Gastrocnemius medialis (tissue), 4 donors: ENCODE results near the gene PROM2.

Source experiments
- POLR2A ChIP-seq, 2 donors: fragments of 450-650 bp; IDR thresholded peaks; one replicate each; pipeline ENCODE4 v1.6.1; 2017; ENCODE audit warnings: antibody characterized with exemption in 2 of 2, mild to moderate bottlenecking in 2 of 2, moderate library complexity in 2 of 2
- TF ChIP-seq, protein P1 (sequence below), 5 experiments: fragments of 450-650 bp in 3 of 5; fragments of 200-600 bp in 2 of 5; sonication (generic) in 2 of 5; IDR thresholded peaks in 4 of 5; conservative IDR thresholded peaks in 1 of 5; 1 replicate in 4 of 5; 2 replicates in 1 of 5; pipeline ENCODE4 v1.5.1; 2016 to 2019; ENCODE audit warnings: antibody characterized with exemption in 5 of 5, mild to moderate bottlenecking in 3 of 5, moderate library complexity in 3 of 5

DNA sequence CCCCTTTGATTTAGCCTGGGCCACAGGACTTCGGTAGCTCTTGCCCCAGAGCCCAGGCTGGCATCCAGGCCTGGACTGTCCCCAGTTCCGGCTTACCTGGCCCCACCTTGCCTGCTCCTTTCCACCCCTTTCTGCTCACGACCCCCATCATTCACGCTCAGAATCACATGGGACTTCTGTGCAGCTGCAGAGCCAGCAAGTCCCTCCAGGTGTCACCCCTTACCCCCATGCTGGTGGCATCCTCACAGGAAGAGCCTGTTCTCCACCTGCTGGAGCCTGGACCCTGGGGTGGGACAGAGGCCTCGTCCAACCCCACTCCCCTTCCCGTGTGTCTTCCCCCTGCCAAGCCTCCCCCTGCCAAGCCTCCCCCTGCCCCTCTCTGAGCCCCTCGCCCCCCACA is 15.0 kb downstream of the PROM2 start:
- TF ChIP-seq, protein P1, sequence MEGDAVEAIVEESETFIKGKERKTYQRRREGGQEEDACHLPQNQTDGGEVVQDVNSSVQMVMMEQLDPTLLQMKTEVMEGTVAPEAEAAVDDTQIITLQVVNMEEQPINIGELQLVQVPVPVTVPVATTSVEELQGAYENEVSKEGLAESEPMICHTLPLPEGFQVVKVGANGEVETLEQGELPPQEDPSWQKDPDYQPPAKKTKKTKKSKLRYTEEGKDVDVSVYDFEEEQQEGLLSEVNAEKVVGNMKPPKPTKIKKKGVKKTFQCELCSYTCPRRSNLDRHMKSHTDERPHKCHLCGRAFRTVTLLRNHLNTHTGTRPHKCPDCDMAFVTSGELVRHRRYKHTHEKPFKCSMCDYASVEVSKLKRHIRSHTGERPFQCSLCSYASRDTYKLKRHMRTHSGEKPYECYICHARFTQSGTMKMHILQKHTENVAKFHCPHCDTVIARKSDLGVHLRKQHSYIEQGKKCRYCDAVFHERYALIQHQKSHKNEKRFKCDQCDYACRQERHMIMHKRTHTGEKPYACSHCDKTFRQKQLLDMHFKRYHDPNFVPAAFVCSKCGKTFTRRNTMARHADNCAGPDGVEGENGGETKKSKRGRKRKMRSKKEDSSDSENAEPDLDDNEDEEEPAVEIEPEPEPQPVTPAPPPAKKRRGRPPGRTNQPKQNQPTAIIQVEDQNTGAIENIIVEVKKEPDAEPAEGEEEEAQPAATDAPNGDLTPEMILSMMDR (IDR thresholded peaks at IDR 0.05 in 4 of 5, conservative IDR thresholded peaks at IDR 0.05 in 1 of 5) = no peak
- no peak for TF ChIP-seq POLR2A (IDR thresholded peaks at IDR 0.05)
